GM23338 (cell line): ENCODE results near the gene HSF4. TPM values are rescaled to one million over a fixed set of nuclear protein-coding genes. Genes with fewer than 3 reads are reported as not detected.

Experiments used
- ATAC-seq: fragments of 200-7000 bp; cut with Tn5 transposase; 3 replicates; pipeline ENCODE4 v1.9.1; 2020
- DNase-seq: peaks from one replicate; pipeline ENCODE4 v3.0.0-alpha.2; 2015; ENCODE audit warnings: low spot score
- H2AFZ ChIP-seq: fragments of 200-600 bp; sonication (generic); 2 replicates; pipeline ENCODE4 v1.8.0; 2016; ENCODE audit warnings: antibody characterized with exemption, mild to moderate bottlenecking, moderate library complexity
- H3F3A ChIP-seq: fragments of 200-600 bp; sonication (generic); replicated peaks from 2 replicates; pipeline ENCODE4 v1.8.0; 2017; ENCODE audit warnings: antibody characterized with exemption, mixed run types, low read depth
- H3K27ac ChIP-seq: fragments of 200-600 bp; sonication (generic); 2 replicates; pipeline ENCODE4 v1.6.1; 2016; ENCODE audit warnings: low read depth
- H3K27me3 ChIP-seq: fragments of 200-600 bp; sonication (generic); 2 replicates; pipeline ENCODE4 v1.8.0; 2016; ENCODE audit warnings: mild to moderate bottlenecking, mixed run types, moderate library complexity; ENCODE audit not compliant: insufficient read depth
- H3K36me3 ChIP-seq: fragments of 200-600 bp; sonication (generic); 2 replicates; pipeline ENCODE4 v1.8.0; 2016; ENCODE audit warnings: mild to moderate bottlenecking; ENCODE audit not compliant: insufficient read depth
- H3K4me1 ChIP-seq: fragments of 200-600 bp; sonication (generic); 2 replicates; pipeline ENCODE4 v1.8.0; 2016; ENCODE audit warnings: mild to moderate bottlenecking, moderate library complexity; ENCODE audit not compliant: insufficient read depth
- H3K4me2 ChIP-seq: fragments of 200-600 bp; sonication (generic); 2 replicates; pipeline ENCODE4 v1.7.1; 2017; ENCODE audit warnings: mixed run types
- H3K4me3 ChIP-seq: fragments of 200-600 bp; sonication (generic); 2 replicates; pipeline ENCODE4 v1.6.1; 2016; ENCODE audit warnings: mixed run types
- H3K79me2 ChIP-seq: fragments of 200-600 bp; sonication (generic); replicated peaks from 2 replicates; pipeline ENCODE4 v1.8.0; 2017; ENCODE audit warnings: mild to moderate bottlenecking; ENCODE audit not compliant: insufficient read depth
- H3K9me2 ChIP-seq: fragments of 200-600 bp; sonication (generic); 2 replicates; pipeline ENCODE4 v1.8.0; 2017; ENCODE audit not compliant: insufficient read depth
- H4K20me1 ChIP-seq: fragments of 200-600 bp; sonication (generic); replicated peaks from 2 replicates; pipeline ENCODE4 v1.8.0; 2017; ENCODE audit warnings: mild to moderate bottlenecking; ENCODE audit not compliant: insufficient read depth
- H3K27ac Mint-ChIP-seq: 2 replicates; pipeline ENCODE4 v1.8.0; 2020; ENCODE audit warnings: inconsistent platforms, mild to moderate bottlenecking, moderate library complexity, mixed read lengths
- H3K27me3 Mint-ChIP-seq: 3 replicates; pipeline ENCODE4 v1.8.0; 2022; ENCODE audit warnings: low read depth, mild to moderate bottlenecking, moderate library complexity, mixed read lengths, inconsistent platforms; ENCODE audit not compliant: insufficient read depth, poor library complexity
- H3K36me3 Mint-ChIP-seq: 3 replicates; pipeline ENCODE4 v1.8.0; 2021; ENCODE audit warnings: low read depth, mild to moderate bottlenecking, inconsistent platforms, moderate library complexity, mixed read lengths
- H3K4me1 Mint-ChIP-seq: 3 replicates; pipeline ENCODE4 v1.8.0; 2020; ENCODE audit warnings: mild to moderate bottlenecking, inconsistent platforms, mixed read lengths
- H3K4me3 Mint-ChIP-seq: 3 replicates; pipeline ENCODE4 v1.8.0; 2021; ENCODE audit warnings: moderate library complexity, mild to moderate bottlenecking, inconsistent platforms, mixed read lengths
- H3K9me3 Mint-ChIP-seq: 3 replicates; pipeline ENCODE4 v1.8.0; 2020; ENCODE audit warnings: moderate library complexity, mild to moderate bottlenecking, inconsistent platforms, mixed read lengths
- CREB1 ChIP-seq: fragments of 250-450 bp; sonication (Bioruptor Pico); IDR thresholded peaks from 2 replicates; pipeline ENCODE4 v1.5.0; 2020; ENCODE audit warnings: low read depth, mild to moderate bottlenecking, moderate library complexity
- EZH2 ChIP-seq: fragments of 200-600 bp; sonication (generic); IDR thresholded peaks from one replicate; pipeline ENCODE4 v1.8.0; 2017; ENCODE audit warnings: antibody characterized with exemption, mild to moderate bottlenecking, low read depth; ENCODE audit not compliant: unreplicated experiment
- EZH2phosphoT487 ChIP-seq: fragments of 200-600 bp; sonication (generic); IDR thresholded peaks from one replicate; pipeline ENCODE4 v1.8.1; 2018; ENCODE audit warnings: antibody characterized with exemption; ENCODE audit not compliant: unreplicated experiment
- STAT1 ChIP-seq: IDR thresholded peaks from one replicate; pipeline ENCODE4 v1.6.1; 2016; ENCODE audit warnings: antibody characterized with exemption; ENCODE audit not compliant: unreplicated experiment
- polyA plus RNA-seq: library from polyadenylated mRNA; unstranded; fragments of >200 nt; fragmentation: Nextera tagmentation; extraction: Ambion mirVana; gene quantifications from 2 replicates; pipeline ENCODE4 v1.2.1, GENCODE V29; 2016
- total RNA-seq: library from RNA; depleted of rRNA; stranded (reverse); fragments of >200 nt; shearing (Covaris generic); gene quantifications from 2 replicates; pipeline ENCODE4 v1.2.3, GENCODE V29; 2014
- TF ChIP-seq, protein P1 (sequence below): IDR thresholded peaks from one replicate; pipeline ENCODE4 v1.6.1; 2018; ENCODE audit warnings: antibody characterized with exemption; ENCODE audit not compliant: unreplicated experiment

Gene HSF4
- total and polyA plus RNA-seq, 2 experiments from 2014 or later: 0.19 to 1.3 TPM

DNA sequence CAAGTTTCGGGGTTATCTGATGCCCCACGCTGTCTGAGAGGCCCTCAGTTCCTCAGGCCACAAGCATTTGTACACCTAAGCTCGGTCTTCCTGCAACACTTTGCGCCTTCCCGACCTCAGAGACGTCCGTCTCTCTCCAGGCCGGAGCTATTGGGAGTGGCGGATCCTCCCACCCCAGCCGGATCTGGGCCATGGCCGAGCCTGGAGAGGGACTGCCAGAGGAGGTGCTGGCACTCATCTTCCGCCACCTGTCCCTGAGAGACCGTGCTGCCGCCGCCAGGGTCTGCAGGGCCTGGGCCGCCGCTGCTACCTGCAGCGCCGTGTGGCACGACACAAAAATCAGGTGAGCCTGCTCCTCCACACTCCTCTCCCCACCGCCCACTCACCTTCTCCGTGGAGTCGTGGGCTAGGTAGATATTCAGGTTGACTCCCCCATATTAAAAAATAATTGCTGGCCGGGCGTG, 2.9 kb upstream of the HSF4 start:
- Histone ChIP-seq H3K27ac (no peak overlapping the region), H2AFZ (no peak overlapping the region), H3F3A (peaks cover 13% of the 10 kb centered on the region), H4K20me1 (no peaks in the 10 kb centered on the region; the same call in 1 of the 2 replicates), H3K4me3 (peak overlapping the region; percentile 66), H3K4me2 (peak overlapping the region; percentile 38; the same call in 1 of the 2 replicates), H3K4me1 (peaks cover 27% of the 10 kb centered on the region; the same call in 1 of the 2 replicates), H3K36me3 (no peaks in the 10 kb centered on the region), H3K79me2 (no peaks in the 10 kb centered on the region), H3K27me3 (peaks cover 100% of the 10 kb centered on the region), H3K9me2 (no peaks in the 10 kb centered on the region)
- DNase-seq (no peak), ATAC-seq (no peak)
- peak overlapping the region; percentile 29; the same call in 1 of the 3 replicates for H3K4me3 Mint-ChIP-seq
- H3K27ac Mint-ChIP-seq: no peak overlapping the region
- H3K4me1 Mint-ChIP-seq: peaks cover 31% of the 10 kb centered on the region
- peaks cover 4% of the 10 kb centered on the region; the same call in 2 of the 3 replicates for H3K9me3 Mint-ChIP-seq
- peaks cover 98% of the 10 kb centered on the region for H3K27me3 Mint-ChIP-seq
- TF ChIP-seq, protein P1, sequence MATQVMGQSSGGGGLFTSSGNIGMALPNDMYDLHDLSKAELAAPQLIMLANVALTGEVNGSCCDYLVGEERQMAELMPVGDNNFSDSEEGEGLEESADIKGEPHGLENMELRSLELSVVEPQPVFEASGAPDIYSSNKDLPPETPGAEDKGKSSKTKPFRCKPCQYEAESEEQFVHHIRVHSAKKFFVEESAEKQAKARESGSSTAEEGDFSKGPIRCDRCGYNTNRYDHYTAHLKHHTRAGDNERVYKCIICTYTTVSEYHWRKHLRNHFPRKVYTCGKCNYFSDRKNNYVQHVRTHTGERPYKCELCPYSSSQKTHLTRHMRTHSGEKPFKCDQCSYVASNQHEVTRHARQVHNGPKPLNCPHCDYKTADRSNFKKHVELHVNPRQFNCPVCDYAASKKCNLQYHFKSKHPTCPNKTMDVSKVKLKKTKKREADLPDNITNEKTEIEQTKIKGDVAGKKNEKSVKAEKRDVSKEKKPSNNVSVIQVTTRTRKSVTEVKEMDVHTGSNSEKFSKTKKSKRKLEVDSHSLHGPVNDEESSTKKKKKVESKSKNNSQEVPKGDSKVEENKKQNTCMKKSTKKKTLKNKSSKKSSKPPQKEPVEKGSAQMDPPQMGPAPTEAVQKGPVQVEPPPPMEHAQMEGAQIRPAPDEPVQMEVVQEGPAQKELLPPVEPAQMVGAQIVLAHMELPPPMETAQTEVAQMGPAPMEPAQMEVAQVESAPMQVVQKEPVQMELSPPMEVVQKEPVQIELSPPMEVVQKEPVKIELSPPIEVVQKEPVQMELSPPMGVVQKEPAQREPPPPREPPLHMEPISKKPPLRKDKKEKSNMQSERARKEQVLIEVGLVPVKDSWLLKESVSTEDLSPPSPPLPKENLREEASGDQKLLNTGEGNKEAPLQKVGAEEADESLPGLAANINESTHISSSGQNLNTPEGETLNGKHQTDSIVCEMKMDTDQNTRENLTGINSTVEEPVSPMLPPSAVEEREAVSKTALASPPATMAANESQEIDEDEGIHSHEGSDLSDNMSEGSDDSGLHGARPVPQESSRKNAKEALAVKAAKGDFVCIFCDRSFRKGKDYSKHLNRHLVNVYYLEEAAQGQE: no peak
- peak; percentile 76 for TF ChIP-seq EZH2
- TF ChIP-seq EZH2phosphoT487: peak; percentile 79
- TF ChIP-seq CREB1: no peak
- H3K36me3 Mint-ChIP-seq: no peaks in the 10 kb centered on the region; the same call in 2 of the 3 replicates

DNA sequence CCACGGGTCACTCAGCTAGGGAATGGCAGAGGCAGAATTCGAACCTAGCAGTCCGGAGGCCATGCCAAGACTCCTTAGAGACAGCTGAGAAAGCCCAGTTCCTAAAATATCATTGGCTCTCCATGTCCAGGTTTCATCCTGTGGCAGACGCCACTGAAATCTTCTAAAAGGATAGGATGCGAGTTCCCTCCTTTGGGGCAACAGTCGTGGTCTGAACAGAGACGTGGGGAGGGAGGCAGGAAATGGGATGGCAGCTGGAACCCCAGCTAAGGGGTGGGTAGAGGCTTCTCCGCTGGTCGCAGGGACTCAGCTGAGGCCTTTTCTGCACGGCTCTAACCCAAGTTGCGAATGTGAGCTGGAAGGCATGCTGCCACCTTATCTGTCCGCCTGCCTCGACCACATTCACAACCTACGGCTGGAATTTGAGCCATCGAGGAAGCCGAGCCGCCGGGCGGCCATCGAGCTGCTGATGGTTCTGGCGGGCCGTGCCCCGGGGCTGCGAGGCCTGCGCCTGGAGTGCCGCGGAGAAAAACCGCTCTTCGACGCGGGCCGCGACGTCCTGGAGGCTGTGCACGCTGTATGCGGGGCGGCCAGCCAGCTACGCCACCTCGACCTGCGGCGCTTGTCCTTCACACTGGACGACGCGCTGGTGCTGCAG, 1.9 kb upstream of the HSF4 start:
- DNase-seq (no peak), ATAC-seq (peak; percentile 1)
- Histone ChIP-seq H3K27me3 (peaks cover 100% of the 10 kb centered on the region), H3K9me2 (no peaks in the 10 kb centered on the region), H3K4me1 (peaks cover 27% of the 10 kb centered on the region; the same call in 1 of the 2 replicates), H3F3A (peaks cover 13% of the 10 kb centered on the region), H3K36me3 (no peaks in the 10 kb centered on the region), H4K20me1 (no peaks in the 10 kb centered on the region; the same call in 1 of the 2 replicates), H3K4me3 (peak overlapping the region; percentile 49), H2AFZ (peak overlapping the region; percentile 69), H3K4me2 (peak overlapping the region; percentile 78), H3K79me2 (no peaks in the 10 kb centered on the region), H3K27ac (no peak overlapping the region)
- TF ChIP-seq STAT1 (no peak), EZH2phosphoT487 (no peak), EZH2 (peak; percentile 92), CREB1 (no peak)
- H3K4me1 Mint-ChIP-seq: peaks cover 32% of the 10 kb centered on the region
- no peaks in the 10 kb centered on the region; the same call in 2 of the 3 replicates for H3K36me3 Mint-ChIP-seq
- peaks cover 4% of the 10 kb centered on the region; the same call in 2 of the 3 replicates for H3K9me3 Mint-ChIP-seq
- no peak overlapping the region for H3K27ac Mint-ChIP-seq
- H3K27me3 Mint-ChIP-seq: peaks cover 98% of the 10 kb centered on the region
- H3K4me3 Mint-ChIP-seq: peak overlapping the region; percentile 23; the same call in 1 of the 3 replicates
